MCF 10A (cell line): Measurements from ENCODE around the gene ATP6V0B. TPM values are rescaled to one million over a fixed set of nuclear protein-coding genes. Genes with fewer than 3 reads are reported as not detected.

Experiments used
- BruUV-seq: library from RNA; stranded (reverse); fragments of 400-500 nt; replicated peaks from 2 replicates; lab custom pipeline; 2021; lab: Mats Ljungman, UMichigan
- CTCF ChIA-PET: fragments of 300-600 bp; sonication (Branson Sonifier 250); formaldehyde crosslinking; extraction: SDS; loops from one replicate; lab custom pipeline; 2021; ENCODE audit warnings: antibody characterized with exemption, inconsistent platforms; lab: Yijun Ruan, JAX
- POLR2A ChIA-PET: fragments of 300-600, 350-650 bp; sonication (Branson Sonifier 250); formaldehyde crosslinking; extraction: SDS; loops from one replicate; lab custom pipeline; 2020; ENCODE audit warnings: antibody characterized with exemption, inconsistent platforms; lab: Yijun Ruan, JAX
- DNase-seq: peaks from one replicate; pipeline ENCODE4 v3.0.0-alpha.2; 2018; ENCODE audit not compliant: unreplicated experiment
- H3K27ac Mint-ChIP-seq: one replicate; pipeline ENCODE4 v1.8.0; 2022; ENCODE audit warnings: mild to moderate bottlenecking, low read depth, mixed read lengths; ENCODE audit not compliant: unreplicated experiment
- H3K27me3 Mint-ChIP-seq: one replicate; pipeline ENCODE4 v1.8.0; 2022; ENCODE audit warnings: mixed read lengths; ENCODE audit not compliant: insufficient read depth, unreplicated experiment
- H3K36me3 Mint-ChIP-seq: one replicate; pipeline ENCODE4 v1.8.0; 2022; ENCODE audit warnings: mild to moderate bottlenecking, moderate library complexity, mixed read lengths; ENCODE audit not compliant: insufficient read depth, unreplicated experiment
- H3K4me1 Mint-ChIP-seq: one replicate; pipeline ENCODE4 v1.8.0; 2022; ENCODE audit warnings: mixed read lengths; ENCODE audit not compliant: insufficient read depth, unreplicated experiment
- H3K4me3 Mint-ChIP-seq: one replicate; pipeline ENCODE4 v1.8.0; 2022; ENCODE audit warnings: mild to moderate bottlenecking, moderate library complexity, mixed read lengths; ENCODE audit not compliant: unreplicated experiment
- H3K9me3 Mint-ChIP-seq: one replicate; pipeline ENCODE4 v1.8.0; 2022; ENCODE audit warnings: mixed read lengths; ENCODE audit not compliant: unreplicated experiment
- CTCF ChIP-seq: fragments of 200-600 bp; IDR thresholded peaks from one replicate; pipeline ENCODE4 v1.8.0; 2022; ENCODE audit warnings: antibody characterized with exemption, mild to moderate bottlenecking; ENCODE audit not compliant: unreplicated experiment
- intact Hi-C: fragments of 100-400 bp; cut with micrococcal nuclease; formaldehyde crosslinking; loops from 2 replicates; pipeline ENCODE4 v1.14.1; 2022
- total RNA-seq: library from RNA; stranded (reverse); gene quantifications from 2 replicates; pipeline ENCODE4 v1.2.3, GENCODE V29; 2022

The ATP6V0B gene
- total RNA-seq, 1 experiment from 2014 or later, result 120 TPM

DNA sequence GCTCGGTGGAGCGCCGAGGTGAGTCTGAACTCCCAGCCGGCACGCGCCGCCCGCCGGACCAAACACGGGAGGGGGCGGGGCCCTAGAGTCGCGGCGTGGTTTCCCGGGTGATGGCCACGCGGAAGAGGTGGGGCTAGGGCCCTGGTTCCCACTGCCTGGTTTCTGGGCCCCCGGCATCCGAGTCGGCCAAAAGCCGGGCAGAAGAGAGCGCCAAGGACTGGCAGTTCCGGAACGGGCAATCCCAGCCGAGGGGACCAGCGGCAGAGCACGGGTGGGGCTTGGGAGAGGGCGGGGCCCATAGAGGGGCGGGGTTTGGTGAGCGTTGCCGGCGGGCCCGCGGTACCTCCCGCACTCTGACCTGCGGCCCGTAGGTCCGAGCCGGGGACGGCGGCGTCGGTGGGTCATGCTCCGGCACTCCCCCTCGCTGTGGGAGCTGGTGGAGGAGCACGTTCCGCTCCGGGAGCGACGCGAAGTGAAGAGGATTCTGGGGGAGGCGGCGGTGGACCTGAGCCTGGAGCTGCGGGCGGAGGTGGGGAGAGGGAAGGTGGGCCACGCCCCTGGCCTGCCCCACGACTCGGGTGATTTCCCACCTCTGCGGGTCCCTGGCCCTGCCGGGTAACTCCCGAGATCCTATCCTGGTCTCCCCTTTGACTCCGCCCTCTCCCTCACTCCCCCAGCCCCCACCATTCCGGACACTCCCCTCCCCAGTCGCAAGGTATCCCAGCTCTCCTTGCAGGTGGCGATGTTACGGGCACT, 16.9 kb downstream of the ATP6V0B start, which contains the start of gene CCDC24:
Gene CCDC24 (plus strand): TSS at position 124 of the 756 bp plus-strand sequence. CDS start 280 bp downstream, at position 404.
- no TSS peak for BruUV-seq
- POLR2A ChIA-PET, result interaction anchor here (0.6 to 5.0 kb wide), 4 partner anchors 17 to 77 kb away, joined by 3 to 30 read pairs (median 4); partner anchors contain the start of gene ATP6V0B
- peak; percentile 86 for DNase-seq
- peak within 1 kb of the TSS; percentile 89 for H3K4me3 Mint-ChIP-seq
- peaks cover 17% of the 10 kb centered on the region for H3K36me3 Mint-ChIP-seq
- peak within 1 kb of the TSS; percentile 92 for H3K27ac Mint-ChIP-seq
- CTCF ChIA-PET, result interaction anchor here (0.6 to 5.0 kb wide), 6 partner anchors 14 to 972 kb away, joined by 3 to 36 read pairs (median 4); no protein-coding TSS in a partner anchor
- H3K9me3 Mint-ChIP-seq, result no peaks in the 10 kb centered on the region
- TF ChIP-seq CTCF, result no peak
- H3K27me3 Mint-ChIP-seq, result no peaks in the 10 kb centered on the region
- intact Hi-C loops, result no loop called here
- H3K4me1 Mint-ChIP-seq, result no peaks in the 10 kb centered on the region

- Mint-ChIP-seq H3K9me3 (no peaks in the 10 kb centered on the region), H3K27ac (no peak overlapping the region), H3K36me3 (peaks cover 18% of the 10 kb centered on the region), H3K4me1 (no peaks in the 10 kb centered on the region), H3K27me3 (no peaks in the 10 kb centered on the region), H3K4me3 (peak overlapping the region; percentile 89)
- DNase-seq, result no peak
- ChIA-PET CTCF (interaction anchor here (0.5 to 5.0 kb wide), 8 partner anchors 13 to 785 kb away, joined by 3 to 36 read pairs (median 4); no protein-coding TSS in a partner anchor), POLR2A (interaction anchor here (0.6 to 5.0 kb wide), 5 partner anchors 17 to 78 kb away, joined by 3 to 30 read pairs (median 3); partner anchors contain the start of gene ATP6V0B)
- no peak for TF ChIP-seq CTCF
- intact Hi-C loops, result no loop called here
- BruUV-seq, result no TSS peak
Measured at GRCh38 chr1:43992232-43992995, 17.7 kb downstream of the ATP6V0B start.

- TF ChIP-seq CTCF, result no peak
- no peak overlapping the region for H3K4me3 Mint-ChIP-seq
- no peaks in the 10 kb centered on the region for H3K27me3 Mint-ChIP-seq
- no peak for DNase-seq
- H3K9me3 Mint-ChIP-seq, result no peaks in the 10 kb centered on the region
- no peaks in the 10 kb centered on the region for H3K4me1 Mint-ChIP-seq
- BruUV-seq, result no TSS peak
- POLR2A ChIA-PET, result interaction anchor here (0.9 to 1.3 kb wide), 2 partner anchors 42 to 43 kb away, joined by 3 read pairs; no protein-coding TSS in a partner anchor
- no peak overlapping the region for H3K27ac Mint-ChIP-seq
- peaks cover 25% of the 10 kb centered on the region for H3K36me3 Mint-ChIP-seq
- intact Hi-C loops, result no loop called here
- CTCF ChIA-PET, result interaction anchor here (0.6 to 5.0 kb wide), 8 partner anchors 12 to 430 kb away, joined by 3 to 36 read pairs (median 4); no protein-coding TSS in a partner anchor
Measured at GRCh38 chr1:43993206-43993914, 18.6 kb downstream of the ATP6V0B start.
